ENCODE data around the gene ROBO2. TPM values are rescaled to one million over a fixed set of nuclear protein-coding genes. Genes with fewer than 3 reads are reported as not detected.

ROBO2 gene
- total and polyA plus RNA-seq, 10 of the 15 experiments (the other 5 are each of a cell fraction or from before 2014, with no cell fraction given): 0.22 to 2.5 (median 0.81) TPM

DNA sequence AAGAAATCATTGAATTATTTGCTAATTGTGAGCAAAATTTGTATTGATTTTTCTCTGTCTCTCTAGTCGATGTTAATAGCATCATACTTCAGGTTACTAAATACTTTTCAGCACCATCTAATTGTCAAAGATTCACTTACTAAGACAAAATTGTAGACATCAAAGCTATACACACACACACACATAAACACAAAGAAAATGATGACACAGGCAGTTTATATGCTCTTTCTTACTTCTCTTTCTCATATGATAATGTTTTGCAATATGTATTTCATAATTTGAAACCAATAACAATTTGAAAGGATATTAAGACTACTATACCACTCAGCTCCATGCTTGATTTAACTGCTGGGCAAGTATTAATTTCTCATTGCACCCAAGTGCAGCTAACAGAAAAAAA is 406.2 kb downstream of the ROBO2 start:
- ChIA-PET SMC1A (ENCODE audit: uncharacterized antibody, unreplicated experiment) (no interaction called here), CTCF (no interaction called here), RAD21 (ENCODE audit: unreplicated experiment) (no interaction called here), POLR2A (no interaction called here)
- H3K4me3 ChIP-seq: no peak overlapping the region
- no peaks in the 10 kb centered on the region for H3K9me3 ChIP-seq (replicated peaks; ENCODE audit: control insufficient read depth, insufficient read depth, low read length)
- no peak overlapping the region for H2AFZ ChIP-seq (ENCODE audit: control insufficient read depth, low read depth, low read length)
- no peak for ATAC-seq
- no peak for DNase-seq (ENCODE audit: low read depth, low spot score)
- H3K79me2 ChIP-seq (ENCODE audit: control insufficient read depth, insufficient read depth, low read length): no peaks in the 10 kb centered on the region
- no peak overlapping the region for H3K27ac ChIP-seq (ENCODE audit: control insufficient read depth, insufficient read depth)
- no peaks in the 10 kb centered on the region for H3K4me1 ChIP-seq (ENCODE audit: control insufficient read depth, insufficient read depth, low read length)
- in situ Hi-C loops (cut with MboI) (no loop called here), intact Hi-C loops (cut with micrococcal nuclease; ENCODE audit: unreplicated experiment) (no loop called here)
- 29% methylated on average over 1 of the region's 1 CpG for WGBS (ENCODE audit: insufficient coverage, insufficient replicate concordance, low lambda C conversion rate, missing lambda C conversion rate)
- H4K20me1 ChIP-seq (ENCODE audit: control insufficient read depth, insufficient read depth): no peaks in the 10 kb centered on the region
- no peaks in the 10 kb centered on the region for H3K36me3 ChIP-seq (ENCODE audit: control insufficient read depth in 2 of 2, insufficient read depth in 2 of 2, low read length in 1 of 2)
- no peak for FAIRE-seq
- H3K4me2 ChIP-seq (ENCODE audit: control insufficient read depth, insufficient read depth): no peak overlapping the region
- H3K27me3 ChIP-seq (replicated peaks in 1 of 2; ENCODE audit: control insufficient read depth in 2 of 2, insufficient read depth in 2 of 2, low read length in 1 of 2): no peaks in the 10 kb centered on the region
- no TSS peak for BruUV-seq (replicated peaks)
- no peak overlapping the region for H3K9ac ChIP-seq (ENCODE audit: control insufficient read depth, insufficient read depth, low read length)
- TF ChIP-seq GATAD2B (conservative IDR thresholded peaks at IDR 0.05; ENCODE audit: low read depth): no peak
- no peak for TF ChIP-seq TARDBP (IDR thresholded peaks at IDR 0.05; ENCODE audit: borderline replicate concordance)
- no peak for TF ChIP-seq RBBP5 (conservative IDR thresholded peaks at IDR 0.05)
- TF ChIP-seq PAX5 (IDR thresholded peaks at IDR 0.05; ENCODE audit: borderline replicate concordance, low read depth, low read length): no peak
- TF ChIP-seq IRF4 (IDR thresholded peaks at IDR 0.05; ENCODE audit: low read depth, low read length): no peak
- TF ChIP-seq JUND (IDR thresholded peaks at IDR 0.05; ENCODE audit: low read depth, low read length): no peak
- TF ChIP-seq, protein P1, sequence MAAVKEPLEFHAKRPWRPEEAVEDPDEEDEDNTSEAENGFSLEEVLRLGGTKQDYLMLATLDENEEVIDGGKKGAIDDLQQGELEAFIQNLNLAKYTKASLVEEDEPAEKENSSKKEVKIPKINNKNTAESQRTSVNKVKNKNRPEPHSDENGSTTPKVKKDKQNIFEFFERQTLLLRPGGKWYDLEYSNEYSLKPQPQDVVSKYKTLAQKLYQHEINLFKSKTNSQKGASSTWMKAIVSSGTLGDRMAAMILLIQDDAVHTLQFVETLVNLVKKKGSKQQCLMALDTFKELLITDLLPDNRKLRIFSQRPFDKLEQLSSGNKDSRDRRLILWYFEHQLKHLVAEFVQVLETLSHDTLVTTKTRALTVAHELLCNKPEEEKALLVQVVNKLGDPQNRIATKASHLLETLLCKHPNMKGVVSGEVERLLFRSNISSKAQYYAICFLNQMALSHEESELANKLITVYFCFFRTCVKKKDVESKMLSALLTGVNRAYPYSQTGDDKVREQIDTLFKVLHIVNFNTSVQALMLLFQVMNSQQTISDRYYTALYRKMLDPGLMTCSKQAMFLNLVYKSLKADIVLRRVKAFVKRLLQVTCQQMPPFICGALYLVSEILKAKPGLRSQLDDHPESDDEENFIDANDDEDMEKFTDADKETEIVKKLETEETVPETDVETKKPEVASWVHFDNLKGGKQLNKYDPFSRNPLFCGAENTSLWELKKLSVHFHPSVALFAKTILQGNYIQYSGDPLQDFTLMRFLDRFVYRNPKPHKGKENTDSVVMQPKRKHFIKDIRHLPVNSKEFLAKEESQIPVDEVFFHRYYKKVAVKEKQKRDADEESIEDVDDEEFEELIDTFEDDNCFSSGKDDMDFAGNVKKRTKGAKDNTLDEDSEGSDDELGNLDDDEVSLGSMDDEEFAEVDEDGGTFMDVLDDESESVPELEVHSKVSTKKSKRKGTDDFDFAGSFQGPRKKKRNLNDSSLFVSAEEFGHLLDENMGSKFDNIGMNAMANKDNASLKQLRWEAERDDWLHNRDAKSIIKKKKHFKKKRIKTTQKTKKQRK (IDR thresholded peaks at IDR 0.05; ENCODE audit: low read depth, low read length): no peak
- TF ChIP-seq, protein P2, sequence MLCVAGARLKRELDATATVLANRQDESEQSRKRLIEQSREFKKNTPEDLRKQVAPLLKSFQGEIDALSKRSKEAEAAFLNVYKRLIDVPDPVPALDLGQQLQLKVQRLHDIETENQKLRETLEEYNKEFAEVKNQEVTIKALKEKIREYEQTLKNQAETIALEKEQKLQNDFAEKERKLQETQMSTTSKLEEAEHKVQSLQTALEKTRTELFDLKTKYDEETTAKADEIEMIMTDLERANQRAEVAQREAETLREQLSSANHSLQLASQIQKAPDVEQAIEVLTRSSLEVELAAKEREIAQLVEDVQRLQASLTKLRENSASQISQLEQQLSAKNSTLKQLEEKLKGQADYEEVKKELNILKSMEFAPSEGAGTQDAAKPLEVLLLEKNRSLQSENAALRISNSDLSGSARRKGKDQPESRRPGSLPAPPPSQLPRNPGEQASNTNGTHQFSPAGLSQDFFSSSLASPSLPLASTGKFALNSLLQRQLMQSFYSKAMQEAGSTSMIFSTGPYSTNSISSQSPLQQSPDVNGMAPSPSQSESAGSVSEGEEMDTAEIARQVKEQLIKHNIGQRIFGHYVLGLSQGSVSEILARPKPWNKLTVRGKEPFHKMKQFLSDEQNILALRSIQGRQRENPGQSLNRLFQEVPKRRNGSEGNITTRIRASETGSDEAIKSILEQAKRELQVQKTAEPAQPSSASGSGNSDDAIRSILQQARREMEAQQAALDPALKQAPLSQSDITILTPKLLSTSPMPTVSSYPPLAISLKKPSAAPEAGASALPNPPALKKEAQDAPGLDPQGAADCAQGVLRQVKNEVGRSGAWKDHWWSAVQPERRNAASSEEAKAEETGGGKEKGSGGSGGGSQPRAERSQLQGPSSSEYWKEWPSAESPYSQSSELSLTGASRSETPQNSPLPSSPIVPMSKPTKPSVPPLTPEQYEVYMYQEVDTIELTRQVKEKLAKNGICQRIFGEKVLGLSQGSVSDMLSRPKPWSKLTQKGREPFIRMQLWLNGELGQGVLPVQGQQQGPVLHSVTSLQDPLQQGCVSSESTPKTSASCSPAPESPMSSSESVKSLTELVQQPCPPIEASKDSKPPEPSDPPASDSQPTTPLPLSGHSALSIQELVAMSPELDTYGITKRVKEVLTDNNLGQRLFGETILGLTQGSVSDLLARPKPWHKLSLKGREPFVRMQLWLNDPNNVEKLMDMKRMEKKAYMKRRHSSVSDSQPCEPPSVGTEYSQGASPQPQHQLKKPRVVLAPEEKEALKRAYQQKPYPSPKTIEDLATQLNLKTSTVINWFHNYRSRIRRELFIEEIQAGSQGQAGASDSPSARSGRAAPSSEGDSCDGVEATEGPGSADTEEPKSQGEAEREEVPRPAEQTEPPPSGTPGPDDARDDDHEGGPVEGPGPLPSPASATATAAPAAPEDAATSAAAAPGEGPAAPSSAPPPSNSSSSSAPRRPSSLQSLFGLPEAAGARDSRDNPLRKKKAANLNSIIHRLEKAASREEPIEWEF (IDR thresholded peaks at IDR 0.05; ENCODE audit: insufficient replicate concordance, low read depth, low read length): no peak
- TF ChIP-seq, protein P3, sequence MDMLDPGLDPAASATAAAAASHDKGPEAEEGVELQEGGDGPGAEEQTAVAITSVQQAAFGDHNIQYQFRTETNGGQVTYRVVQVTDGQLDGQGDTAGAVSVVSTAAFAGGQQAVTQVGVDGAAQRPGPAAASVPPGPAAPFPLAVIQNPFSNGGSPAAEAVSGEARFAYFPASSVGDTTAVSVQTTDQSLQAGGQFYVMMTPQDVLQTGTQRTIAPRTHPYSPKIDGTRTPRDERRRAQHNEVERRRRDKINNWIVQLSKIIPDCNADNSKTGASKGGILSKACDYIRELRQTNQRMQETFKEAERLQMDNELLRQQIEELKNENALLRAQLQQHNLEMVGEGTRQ (IDR thresholded peaks at IDR 0.05; ENCODE audit: borderline replicate concordance, low read depth, low read length): no peak
- TF ChIP-seq, protein P4, sequence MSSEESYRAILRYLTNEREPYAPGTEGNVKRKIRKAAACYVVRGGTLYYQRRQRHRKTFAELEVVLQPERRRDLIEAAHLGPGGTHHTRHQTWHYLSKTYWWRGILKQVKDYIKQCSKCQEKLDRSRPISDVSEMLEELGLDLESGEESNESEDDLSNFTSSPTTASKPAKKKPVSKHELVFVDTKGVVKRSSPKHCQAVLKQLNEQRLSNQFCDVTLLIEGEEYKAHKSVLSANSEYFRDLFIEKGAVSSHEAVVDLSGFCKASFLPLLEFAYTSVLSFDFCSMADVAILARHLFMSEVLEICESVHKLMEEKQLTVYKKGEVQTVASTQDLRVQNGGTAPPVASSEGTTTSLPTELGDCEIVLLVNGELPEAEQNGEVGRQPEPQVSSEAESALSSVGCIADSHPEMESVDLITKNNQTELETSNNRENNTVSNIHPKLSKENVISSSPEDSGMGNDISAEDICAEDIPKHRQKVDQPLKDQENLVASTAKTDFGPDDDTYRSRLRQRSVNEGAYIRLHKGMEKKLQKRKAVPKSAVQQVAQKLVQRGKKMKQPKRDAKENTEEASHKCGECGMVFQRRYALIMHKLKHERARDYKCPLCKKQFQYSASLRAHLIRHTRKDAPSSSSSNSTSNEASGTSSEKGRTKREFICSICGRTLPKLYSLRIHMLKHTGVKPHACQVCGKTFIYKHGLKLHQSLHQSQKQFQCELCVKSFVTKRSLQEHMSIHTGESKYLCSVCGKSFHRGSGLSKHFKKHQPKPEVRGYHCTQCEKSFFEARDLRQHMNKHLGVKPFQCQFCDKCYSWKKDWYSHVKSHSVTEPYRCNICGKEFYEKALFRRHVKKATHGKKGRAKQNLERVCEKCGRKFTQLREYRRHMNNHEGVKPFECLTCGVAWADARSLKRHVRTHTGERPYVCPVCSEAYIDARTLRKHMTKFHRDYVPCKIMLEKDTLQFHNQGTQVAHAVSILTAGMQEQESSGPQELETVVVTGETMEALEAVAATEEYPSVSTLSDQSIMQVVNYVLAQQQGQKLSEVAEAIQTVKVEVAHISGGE (CRISPR knock-in tag; IDR thresholded peaks at IDR 0.05): no peak
- no peak for TF ChIP-seq CHD2 (IDR thresholded peaks at IDR 0.05; ENCODE audit: borderline replicate concordance, low read depth, low read length)
- TF ChIP-seq GABPA (IDR thresholded peaks at IDR 0.05; ENCODE audit: low read depth): no peak
- TF ChIP-seq IKZF1 (conservative IDR thresholded peaks at IDR 0.05): no peak

Measured in GM12878 (cell line).